Colonic mucosa (tissue), 4 donors: ENCODE measurements around the gene MIPOL1. TPM values are rescaled to one million over a fixed set of nuclear protein-coding genes. Genes with fewer than 3 reads are reported as not detected.

Experiments used
- DNase-seq: peaks from one replicate; pipeline ENCODE4 v3.0.0-alpha.2; 2020
- H3K27ac ChIP-seq: fragments of 200-600 bp; one replicate; pipeline ENCODE4 v1.8.0; 2021
- H3K27me3 ChIP-seq: fragments of 200-600 bp; one replicate; pipeline ENCODE4 v1.8.0; 2021
- H3K36me3 ChIP-seq: fragments of 200-600 bp; one replicate; pipeline ENCODE4 v1.8.0; 2021
- H3K4me1 ChIP-seq: fragments of 200-600 bp; one replicate; pipeline ENCODE4 v1.8.0; 2021; ENCODE audit warnings: mild to moderate bottlenecking
- H3K4me3 ChIP-seq: fragments of 200-600 bp; one replicate; pipeline ENCODE4 v1.8.0; 2021
- H3K9ac ChIP-seq, 2 donors: one replicate each; pipeline ENCODE4 v1.7.0; 2013; ENCODE audit warnings: control low read depth in 2 of 2, low read depth in 2 of 2, low read length in 2 of 2
- H3K9me3 ChIP-seq: fragments of 200-600 bp; one replicate; pipeline ENCODE4 v1.8.0; 2021
- CTCF ChIP-seq: fragments of 200-600 bp; IDR thresholded peaks from one replicate; pipeline ENCODE4 v1.8.0; 2022; ENCODE audit warnings: antibody characterized with exemption, mild to moderate bottlenecking
- intact Hi-C: fragments of 100-400 bp; cut with DNase I; formaldehyde crosslinking; loops from one replicate; pipeline ENCODE4 v1.14.1; 2022
- total RNA-seq, 2 donors: library from RNA; stranded (reverse); fragmentation: NEBNext Ultra II Directional in 1 of 2; extraction: Animal tissue kit (Norgen Biotek cat#: 25700) in 1 of 2; gene quantifications; one replicate each; pipeline ENCODE4 v1.2.1, GENCODE V29; 2021
- donor health status: healthy.
- donor health status: DM: no; HTN: no; CAD: no.
- donor health status: DM: no; HTN: no; CAD: no.

Gene MIPOL1
- total RNA-seq, 2 donors from 2014 or later = 4.9 to 7.7 TPM

DNA sequence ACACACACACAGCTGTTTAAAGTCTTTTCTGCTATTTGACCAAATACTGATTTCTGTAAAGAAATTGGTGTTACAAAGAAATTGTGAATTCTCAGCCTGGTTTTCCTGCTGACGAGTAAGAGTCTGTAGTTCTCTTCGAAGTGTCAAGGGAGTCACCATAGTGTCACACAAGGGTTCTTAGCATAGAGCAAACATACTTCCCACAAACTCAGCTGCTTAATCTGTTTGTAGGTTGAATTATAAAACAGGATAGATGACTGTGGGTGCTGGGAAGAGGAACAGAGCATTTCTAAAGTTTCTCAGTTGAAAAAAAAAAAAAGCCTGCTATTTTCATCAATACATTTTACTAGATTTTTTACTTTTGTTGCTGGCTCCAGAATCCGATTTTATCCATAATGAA is 314.4 kb downstream of the MIPOL1 start:
- Histone ChIP-seq H3K4me3 (no peak overlapping the region), H3K9ac (no peak overlapping the region), H3K27ac (no peak overlapping the region), H3K36me3 (no peaks in the 10 kb centered on the region), H3K27me3 (no peaks in the 10 kb centered on the region), H3K4me1 (no peaks in the 10 kb centered on the region), H3K9me3 (no peaks in the 10 kb centered on the region)
- no peak for TF ChIP-seq CTCF
- intact Hi-C loops = no loop called here
- DNase-seq = no peak

GRCh38 chr14:37515771-37516170 is 318.0 kb downstream of the MIPOL1 start:
- no peak for TF ChIP-seq CTCF
- Histone ChIP-seq H3K9ac (no peak overlapping the region), H3K4me1 (no peaks in the 10 kb centered on the region), H3K4me3 (no peak overlapping the region), H3K9me3 (no peaks in the 10 kb centered on the region), H3K27ac (no peak overlapping the region), H3K36me3 (no peaks in the 10 kb centered on the region), H3K27me3 (no peaks in the 10 kb centered on the region)
- intact Hi-C loops = no loop called here
- no peak for DNase-seq

DNA sequence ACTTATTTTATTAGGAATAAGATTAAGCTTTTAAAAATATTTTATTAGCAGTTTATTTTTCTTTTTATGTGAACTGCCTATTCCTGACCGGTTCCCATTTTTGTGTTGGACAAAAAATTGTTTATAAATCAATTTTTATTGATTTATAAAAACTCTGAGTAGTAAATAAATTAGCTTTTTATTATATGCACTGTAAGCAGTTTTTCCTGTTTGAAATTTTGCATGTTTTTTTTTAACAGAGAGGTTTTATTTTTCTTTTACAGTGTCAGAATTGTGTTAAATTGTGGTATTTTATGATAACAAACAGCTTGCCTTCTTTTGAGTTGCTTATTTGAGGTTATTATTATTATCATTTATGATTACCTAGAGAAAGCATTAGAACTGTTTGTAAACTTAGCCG is 329.3 kb downstream of the MIPOL1 start:
- no peaks in the 10 kb centered on the region for H3K9me3 ChIP-seq
- no peaks in the 10 kb centered on the region for H3K4me1 ChIP-seq
- H3K27ac ChIP-seq = no peak overlapping the region
- no peak overlapping the region for H3K9ac ChIP-seq
- TF ChIP-seq CTCF = no peak
- intact Hi-C loops = no loop called here
- no peak for DNase-seq
- no peaks in the 10 kb centered on the region for H3K27me3 ChIP-seq
- no peak overlapping the region for H3K4me3 ChIP-seq
- no peaks in the 10 kb centered on the region for H3K36me3 ChIP-seq

- Histone ChIP-seq H3K9ac (no peak overlapping the region), H3K4me3 (no peak overlapping the region), H3K4me1 (no peaks in the 10 kb centered on the region), H3K27me3 (no peaks in the 10 kb centered on the region), H3K27ac (no peak overlapping the region), H3K36me3 (no peaks in the 10 kb centered on the region), H3K9me3 (no peaks in the 10 kb centered on the region)
- intact Hi-C loops = no loop called here
- no peak for TF ChIP-seq CTCF
- no peak for DNase-seq
These were observed 342.3 kb downstream of the MIPOL1 start for GRCh38 chr14:37539992-37540391.

GRCh38 chr14:37544407-37544806 is 346.7 kb downstream of the MIPOL1 start:
- H3K9ac ChIP-seq = no peak overlapping the region
- H3K27me3 ChIP-seq = no peaks in the 10 kb centered on the region
- intact Hi-C loops = no loop called here
- no peak for TF ChIP-seq CTCF
- no peaks in the 10 kb centered on the region for H3K4me1 ChIP-seq
- peak; percentile 44 for DNase-seq
- H3K4me3 ChIP-seq = no peak overlapping the region
- no peak overlapping the region for H3K27ac ChIP-seq
- H3K36me3 ChIP-seq = no peaks in the 10 kb centered on the region
- no peaks in the 10 kb centered on the region for H3K9me3 ChIP-seq

GRCh38 chr14:37545174-37545573 is 347.4 kb downstream of the MIPOL1 start:
- Histone ChIP-seq H3K4me3 (no peak overlapping the region), H3K36me3 (no peaks in the 10 kb centered on the region), H3K9me3 (no peaks in the 10 kb centered on the region), H3K27ac (no peak overlapping the region), H3K4me1 (no peaks in the 10 kb centered on the region), H3K27me3 (no peaks in the 10 kb centered on the region), H3K9ac (no peak overlapping the region)
- peak; percentile 14 for TF ChIP-seq CTCF
- intact Hi-C loops = no loop called here
- no peak for DNase-seq
